Hematopoietic multipotent progenitor cell treated with erythropoietin and hydrocortisone succinate and interleukin-3 and kit ligand, for 6 days (in vitro differentiated cells): ENCODE data around the gene USP17L25.
"Not testable (repeated sequence)": the region's sequence is repeated elsewhere in the genome, so short reads cannot be mapped to it uniquely, and the experiment has no call there.

ENCODE experiments used
- DNase-seq: peaks from one replicate; pipeline ENCODE4 v3.0.0-alpha.2; 2015

USP17L25 gene

GRCh38 chr4:9329611-9330010, at the start of gene USP17L25:
USP17L25 (plus strand) TSS chr4:9329911; CDS start chr4:9329911, 0 bp downstream.
- DNase-seq = not testable (repeated sequence)

- DNase-seq = not testable (repeated sequence)
Observed at GRCh38 chr4:9324191-9324590, 5.5 kb upstream of the USP17L25 start.

GRCh38 chr4:9324865-9325264, 4.8 kb upstream of the USP17L25 start, which contains the start of gene USP17L24:
USP17L24 (plus strand) TSS chr4:9325165; CDS start chr4:9325165, 0 bp downstream.
- DNase-seq = not testable (repeated sequence)

- DNase-seq = not testable (repeated sequence)
Observed at GRCh38 chr4:9334358-9334757, 4.6 kb downstream of the USP17L25 start, which contains the start of gene USP17L26. USP17L26 (plus strand) TSS chr4:9334658; CDS start chr4:9334658, 0 bp downstream.

GRCh38 chr4:9339103-9339502, 9.4 kb downstream of the USP17L25 start, which contains the start of gene USP17L5:
USP17L5 (plus strand) TSS chr4:9339403; CDS start chr4:9339403, 0 bp downstream.
- DNase-seq = not testable (repeated sequence)

GRCh38 chr4:9343848-9344247, 14.1 kb downstream of the USP17L25 start, which contains the start of gene USP17L27:
USP17L27 (plus strand) TSS chr4:9344148; CDS start chr4:9344148, 0 bp downstream.
- not testable (repeated sequence) for DNase-seq

GRCh38 chr4:9348593-9348992, 18.9 kb downstream of the USP17L25 start, which contains the start of gene USP17L28:
USP17L28 (plus strand) TSS chr4:9348893; CDS start chr4:9348893, 0 bp downstream.
- DNase-seq = not testable (repeated sequence)

- not testable (repeated sequence) for DNase-seq
Observed at GRCh38 chr4:9350866-9351265, 21.2 kb downstream of the USP17L25 start.

GRCh38 chr4:9353338-9353737, 23.6 kb downstream of the USP17L25 start, which contains the start of gene USP17L29:
USP17L29 (plus strand) TSS chr4:9353638; CDS start chr4:9353638, 0 bp downstream.
- not testable (repeated sequence) for DNase-seq

GRCh38 chr4:9362829-9363228, 33.1 kb downstream of the USP17L25 start, which contains the start of gene USP17L30:
USP17L30 (plus strand) TSS chr4:9363129; CDS start chr4:9363129, 0 bp downstream.
- DNase-seq = not testable (repeated sequence)

- DNase-seq = not testable (repeated sequence)
Observed at GRCh38 chr4:9379881-9380280, 50.2 kb downstream of the USP17L25 start.
